Heart left ventricle (tissue), 13 donors: ENCODE measurements around the gene AIF1.

ENCODE experiments used
- POLR2A ChIP-seq, 2 donors: fragments of 450-650 bp; IDR thresholded peaks; one replicate each; pipeline ENCODE4 v1.6.1; 2017; ENCODE audit warnings: antibody characterized with exemption in 2 of 2, mild to moderate bottlenecking in 2 of 2, moderate library complexity in 2 of 2
- TF ChIP-seq, protein P1 (sequence below), 12 donors: fragments of 200-600 bp; sonication (generic) in 4 of 12; IDR thresholded peaks; one replicate each; pipeline versions ENCODE4 v1.5.0 to v1.8.0; 2018 to 2022; ENCODE audit warnings: antibody characterized with exemption in 12 of 12, mild to moderate bottlenecking in 5 of 12
- donor health status: ischemic (EF 13 %, LVEDD 7.1; RV severe dilation, severe dysfunction).
- donor health status: DM: no; HTN: yes; CAD: no.
- donor health status: DM: no; HTN: no; CAD: no.
- donor health status: ischemic (EF 25% LVEDD 6.9; RV normal size, moderate dysfunction).
- donor health status: ischemic (EF 25% LVEDD 5.7; RV mildly dilated, moderate dysfunction).
- donor health status: ischemic (EF 35%, LVEDD 5.7; RV mildly dilated, moderate dysfunction).
- donor health status: nonischemic (EF 11% LVEDD 7.7; RV severe dilation, severe dysfunction).
- donor health status: DM: yes; HTN: yes; CAD: no.
- donor health status: PGD.
- donor health status: ischemic (EF 29% LVEDD 5.4; RV normal size, mild dysfunction).
- donor health status: nonischemic (EF 23%, LVEDD 6.1; RV moderate dilation, normal function).

DNA sequence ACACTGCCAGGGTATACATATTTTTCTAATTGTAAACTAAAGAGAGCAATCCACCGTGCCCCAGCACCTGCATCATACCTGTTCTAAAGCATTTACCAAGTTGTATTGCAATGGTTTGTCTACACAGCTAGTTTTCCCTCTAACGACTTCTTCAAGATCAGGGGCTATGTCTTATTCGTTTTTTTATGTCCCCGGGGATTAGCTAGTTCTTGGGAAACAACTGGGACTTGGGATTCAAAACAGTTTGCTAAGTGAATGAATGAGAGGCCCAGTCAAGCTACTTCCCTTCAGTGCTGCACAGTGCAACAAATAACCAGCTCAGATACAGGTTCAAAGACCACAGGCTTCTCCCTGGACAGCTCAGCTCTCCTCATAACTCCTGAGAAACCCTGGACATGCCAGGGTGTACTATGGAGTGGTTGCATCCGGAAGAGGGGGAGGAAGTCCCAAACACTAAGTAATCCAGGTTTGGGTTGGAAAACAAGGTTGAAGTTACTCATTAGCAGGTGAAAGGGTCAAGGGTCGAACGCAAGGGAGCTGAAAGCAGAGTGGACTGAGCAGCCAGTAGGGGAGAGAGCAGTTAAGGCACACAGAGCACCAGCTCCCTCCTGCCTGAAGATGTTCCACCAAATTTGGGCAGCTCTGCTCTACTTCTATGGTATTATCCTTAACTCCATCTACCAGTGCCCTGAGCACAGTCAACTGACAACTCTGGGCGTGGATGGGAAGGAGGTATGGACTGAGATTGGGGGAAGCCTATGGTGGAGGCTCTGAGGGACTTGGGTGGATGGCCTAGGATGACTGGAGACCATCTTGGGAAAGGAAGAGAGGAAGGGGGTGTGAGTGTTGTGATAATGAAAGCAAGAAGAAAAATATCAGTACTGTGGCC lies 40.6 kb downstream of the AIF1 start, which contains the start of gene APOM:
- TF ChIP-seq, protein P1, sequence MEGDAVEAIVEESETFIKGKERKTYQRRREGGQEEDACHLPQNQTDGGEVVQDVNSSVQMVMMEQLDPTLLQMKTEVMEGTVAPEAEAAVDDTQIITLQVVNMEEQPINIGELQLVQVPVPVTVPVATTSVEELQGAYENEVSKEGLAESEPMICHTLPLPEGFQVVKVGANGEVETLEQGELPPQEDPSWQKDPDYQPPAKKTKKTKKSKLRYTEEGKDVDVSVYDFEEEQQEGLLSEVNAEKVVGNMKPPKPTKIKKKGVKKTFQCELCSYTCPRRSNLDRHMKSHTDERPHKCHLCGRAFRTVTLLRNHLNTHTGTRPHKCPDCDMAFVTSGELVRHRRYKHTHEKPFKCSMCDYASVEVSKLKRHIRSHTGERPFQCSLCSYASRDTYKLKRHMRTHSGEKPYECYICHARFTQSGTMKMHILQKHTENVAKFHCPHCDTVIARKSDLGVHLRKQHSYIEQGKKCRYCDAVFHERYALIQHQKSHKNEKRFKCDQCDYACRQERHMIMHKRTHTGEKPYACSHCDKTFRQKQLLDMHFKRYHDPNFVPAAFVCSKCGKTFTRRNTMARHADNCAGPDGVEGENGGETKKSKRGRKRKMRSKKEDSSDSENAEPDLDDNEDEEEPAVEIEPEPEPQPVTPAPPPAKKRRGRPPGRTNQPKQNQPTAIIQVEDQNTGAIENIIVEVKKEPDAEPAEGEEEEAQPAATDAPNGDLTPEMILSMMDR (IDR thresholded peaks at IDR 0.05) = no peak
- TF ChIP-seq POLR2A (IDR thresholded peaks at IDR 0.05) = no peak
